ENCODE measurements around the gene PHLDB3.

DNA sequence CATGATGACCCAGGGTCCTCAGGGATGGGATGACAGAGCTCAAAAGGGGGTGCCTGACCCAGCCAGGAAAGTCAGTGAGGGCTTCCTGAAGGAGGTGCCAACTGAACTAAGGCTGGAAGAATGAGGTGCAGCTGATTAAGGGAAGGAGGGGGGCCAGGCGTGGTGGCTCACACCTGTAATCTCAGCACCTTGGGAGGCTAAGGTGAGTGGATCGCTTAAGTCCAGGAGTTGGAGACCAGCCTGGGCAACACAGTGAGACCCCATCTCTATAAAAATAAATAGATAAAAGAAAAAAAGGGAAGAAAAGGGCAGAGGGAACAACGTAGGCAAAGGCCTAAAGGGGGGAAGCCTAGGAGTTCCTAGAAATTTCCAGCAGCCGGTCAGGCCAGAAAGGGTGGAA is 30.1 kb downstream of the PHLDB3 start:
- TF ChIP-seq LEF1 (IDR thresholded peaks at IDR 0.05; ENCODE audit: borderline replicate concordance): no peak
- TF ChIP-seq SUZ12 (IDR thresholded peaks at IDR 0.05): no peak
- TF ChIP-seq ZNF384 (IDR thresholded peaks at IDR 0.05): no peak
- no peak for TF ChIP-seq TARDBP (IDR thresholded peaks at IDR 0.05)
- TF ChIP-seq HDGF (IDR thresholded peaks at IDR 0.05; ENCODE audit: borderline replicate concordance): no peak
- TF ChIP-seq L3MBTL2 (conservative IDR thresholded peaks at IDR 0.05): no peak
- no peak for TF ChIP-seq NFRKB (IDR thresholded peaks at IDR 0.05)
- no peak for TF ChIP-seq ELF4 (IDR thresholded peaks at IDR 0.05)
- no peak for TF ChIP-seq SP1 (IDR thresholded peaks at IDR 0.05)
